Effector CD4-positive, alpha-beta T cell (primary cell): ENCODE data around the gene OR2C1. TPM values are rescaled to one million over a fixed set of nuclear protein-coding genes. Genes with fewer than 3 reads are reported as not detected.
A peak's percentile ranks its signal among the peaks of the same experiment; 100 is the strongest.

Experiments used
- DNase-seq: peaks from one replicate; pipeline ENCODE4 v3.0.0-alpha.2; 2020
- total RNA-seq: gene quantifications from one replicate; lab custom pipeline; 2026; lab: John Stamatoyannopoulos, UW

OR2C1 gene
- not detected for total RNA-seq

GRCh38 chr16:3355589-3355988 lies at the start of gene OR2C1:
OR2C1 (plus strand) TSS chr16:3355889; CDS start chr16:3355941, 52 bp downstream.
- no peak for DNase-seq

- DNase-seq, result no peak
Observed at GRCh38 chr16:3306078-3306477, 49.6 kb upstream of the OR2C1 start.

GRCh38 chr16:3311496-3311895 lies 44.2 kb upstream of the OR2C1 start:
- DNase-seq, result no peak

- no peak for DNase-seq
Observed at GRCh38 chr16:3317315-3317999, 38.2 kb upstream of the OR2C1 start.

GRCh38 chr16:3321816-3322215 lies 33.9 kb upstream of the OR2C1 start:
- DNase-seq, result no peak

GRCh38 chr16:3327514-3327913 lies 28.2 kb upstream of the OR2C1 start:
- no peak for DNase-seq

GRCh38 chr16:3328104-3328503 lies 27.6 kb upstream of the OR2C1 start:
- no peak for DNase-seq

GRCh38 chr16:3328643-3329042 lies 27.0 kb upstream of the OR2C1 start:
- no peak for DNase-seq

GRCh38 chr16:3346041-3346440 lies 9.6 kb upstream of the OR2C1 start:
- no peak for DNase-seq

- no peak for DNase-seq
Observed at GRCh38 chr16:3347586-3347985, 8.1 kb upstream of the OR2C1 start.

GRCh38 chr16:3348547-3349167 lies 7.0 kb upstream of the OR2C1 start:
- DNase-seq, result no peak

GRCh38 chr16:3349175-3349574 lies 6.5 kb upstream of the OR2C1 start:
- no peak for DNase-seq

GRCh38 chr16:3356118-3356517 lies 429 bp downstream of the OR2C1 start:
- no peak for DNase-seq

GRCh38 chr16:3358871-3359270 lies 3.2 kb downstream of the OR2C1 start:
- DNase-seq, result no peak

- no peak for DNase-seq
Observed at GRCh38 chr16:3362931-3363330, 7.2 kb downstream of the OR2C1 start.

- no peak for DNase-seq
Observed at GRCh38 chr16:3363793-3364192, 8.1 kb downstream of the OR2C1 start.

- DNase-seq, result peak; percentile 74
Observed at GRCh38 chr16:3364774-3365427, 9.2 kb downstream of the OR2C1 start.

- no peak for DNase-seq
Observed at GRCh38 chr16:3369073-3369472, 13.4 kb downstream of the OR2C1 start.

- no peak for DNase-seq
Observed at GRCh38 chr16:3375680-3376079, 20.0 kb downstream of the OR2C1 start.

- no peak for DNase-seq
Observed at GRCh38 chr16:3377917-3378316, 22.2 kb downstream of the OR2C1 start.

GRCh38 chr16:3383045-3383448 lies 27.4 kb downstream of the OR2C1 start:
- no peak for DNase-seq

GRCh38 chr16:3388325-3388724 lies 32.6 kb downstream of the OR2C1 start:
- no peak for DNase-seq

- DNase-seq, result no peak
Observed at GRCh38 chr16:3389663-3390338, 34.1 kb downstream of the OR2C1 start.

GRCh38 chr16:3400446-3400778 lies 44.7 kb downstream of the OR2C1 start:
- no peak for DNase-seq
